ENCODE measurements around the gene MAP3K13. TPM values are rescaled to one million over a fixed set of nuclear protein-coding genes. Genes with fewer than 3 reads are reported as not detected.

MAP3K13 gene
- total and polyA plus RNA-seq, 2 of the 13 experiments (the other 11 are each of a cell fraction or from before 2014, with no cell fraction given): 24.2 to 26.5 TPM

DNA sequence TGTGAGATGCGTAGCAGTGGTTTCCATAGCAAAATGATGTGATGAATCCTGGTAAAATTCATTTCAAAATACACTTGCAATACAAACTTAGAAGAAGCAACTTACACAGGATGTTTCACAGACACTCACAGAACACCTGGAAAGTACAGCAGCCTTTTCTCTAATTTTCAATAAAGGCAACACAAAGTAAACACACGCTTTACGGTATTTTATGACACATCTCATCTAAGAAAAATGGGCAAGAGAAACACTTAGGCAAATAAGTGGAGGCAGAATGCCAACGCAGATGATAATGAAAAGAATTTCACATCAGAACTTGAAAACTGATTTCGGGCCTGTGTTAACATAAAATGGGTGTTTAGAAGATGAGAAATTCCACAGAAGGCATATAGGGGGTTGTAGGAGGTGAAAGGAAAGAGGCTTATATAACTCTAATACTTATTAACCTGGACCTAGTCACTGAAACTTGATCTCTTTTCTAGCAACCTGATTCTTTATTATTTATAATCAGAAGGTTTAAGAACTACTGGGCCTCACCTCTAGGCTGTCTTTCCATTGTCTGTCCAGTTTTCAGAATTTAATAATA lies 25.6 kb upstream of the MAP3K13 start (continued):
- TF ChIP-seq HNF1A (IDR thresholded peaks at IDR 0.05; ENCODE audit: low read depth) (peak; percentile 70; the same call in 1 of the 2 replicates), HNF1A (CRISPR knock-in tag; IDR thresholded peaks at IDR 0.05; ENCODE audit: borderline replicate concordance) (peak; percentile 60; the same call in 1 of the 2 replicates), ZNF780A (CRISPR knock-in tag; IDR thresholded peaks at IDR 0.05) (no peak), NR2C2 (CRISPR knock-in tag; IDR thresholded peaks at IDR 0.05; ENCODE audit: borderline replicate concordance) (no peak), ZFP37 (CRISPR knock-in tag; IDR thresholded peaks at IDR 0.05; ENCODE audit: borderline replicate concordance) (no peak), ZNF75D (CRISPR knock-in tag; IDR thresholded peaks at IDR 0.05; ENCODE audit: borderline replicate concordance) (no peak), ZSCAN25 (CRISPR knock-in tag; IDR thresholded peaks at IDR 0.05) (no peak), HNRNPUL1 (IDR thresholded peaks at IDR 0.05; ENCODE audit: low read depth, low read length) (peak; percentile 55; the same call in 1 of the 2 replicates), PBX2 (CRISPR knock-in tag; IDR thresholded peaks at IDR 0.05) (no peak), HNF1B (CRISPR knock-in tag; IDR thresholded peaks at IDR 0.05) (no peak), IRX3 (CRISPR knock-in tag; IDR thresholded peaks at IDR 0.05; ENCODE audit: borderline replicate concordance, low read depth) (no peak), ZNF646 (CRISPR knock-in tag; IDR thresholded peaks at IDR 0.05) (no peak), SIN3B (IDR thresholded peaks at IDR 0.05; ENCODE audit: low read length) (no peak), KMT2B (CRISPR knock-in tag; IDR thresholded peaks at IDR 0.05) (no peak), ZSCAN21 (CRISPR knock-in tag; IDR thresholded peaks at IDR 0.05; ENCODE audit: borderline replicate concordance) (no peak), TEAD3 (CRISPR knock-in tag; optimal IDR thresholded peaks at IDR 0.05; ENCODE audit: borderline replicate concordance) (peak; percentile 16)

Measured in HepG2 (cell line).